Breast epithelium (tissue), 3 donors: ENCODE results near the gene NCDN.

Experiments
- CTCF ChIP-seq, 3 donors: fragments of 450-650 bp; IDR thresholded peaks; one replicate each; pipeline ENCODE4 v1.5.1; 2016 to 2017; ENCODE audit warnings: antibody characterized with exemption in 3 of 3, mild to moderate bottlenecking in 3 of 3, moderate library complexity in 3 of 3
- POLR2A ChIP-seq: fragments of 450-650 bp; IDR thresholded peaks from one replicate; pipeline ENCODE4 v1.6.1; 2016; ENCODE audit warnings: antibody characterized with exemption, mild to moderate bottlenecking, moderate library complexity
- POLR2AphosphoS5 ChIP-seq, 3 donors: sonication (generic); formaldehyde crosslinking; IDR thresholded peaks; one replicate each; pipeline ENCODE4 v1.6.1; 2017; ENCODE audit warnings: antibody characterized with exemption in 3 of 3

GRCh38 chr1:35588197-35588910 is 30.8 kb downstream of the NCDN start:
- TF ChIP-seq CTCF (IDR thresholded peaks at IDR 0.05) (no peak), POLR2A (no peak), POLR2AphosphoS5 (IDR thresholded peaks at IDR 0.05) (no peak)
